ENCODE results near the gene DENND2C.

The DENND2C gene

GRCh38 chr1:114707604-114708003 lies 37.8 kb upstream of the DENND2C start:
- no peak overlapping the region for H3K27ac ChIP-seq

GRCh38 chr1:114703242-114703641 lies 33.4 kb upstream of the DENND2C start:
- no peak overlapping the region for H3K27ac ChIP-seq
- TF ChIP-seq ZFX (IDR thresholded peaks at IDR 0.05) (no peak), CTCF (conservative IDR thresholded peaks at IDR 0.05) (no peak)

More at GRCh38 chr1:114707604-114708003, 37.8 kb upstream of the DENND2C start:
- TF ChIP-seq ZFX (IDR thresholded peaks at IDR 0.05) (no peak), CTCF (conservative IDR thresholded peaks at IDR 0.05) (no peak)

GRCh38 chr1:114702737-114703136 lies 32.9 kb upstream of the DENND2C start:
- TF ChIP-seq ZFX (IDR thresholded peaks at IDR 0.05) (no peak), CTCF (conservative IDR thresholded peaks at IDR 0.05) (no peak)

GRCh38 chr1:114701931-114702330 lies 32.1 kb upstream of the DENND2C start:
- TF ChIP-seq CTCF (conservative IDR thresholded peaks at IDR 0.05) (no peak), ZFX (IDR thresholded peaks at IDR 0.05) (no peak)
- no peak overlapping the region for H3K27ac ChIP-seq

More at GRCh38 chr1:114702737-114703136, 32.9 kb upstream of the DENND2C start:
- H3K27ac ChIP-seq, result no peak overlapping the region

- TF ChIP-seq CTCF (conservative IDR thresholded peaks at IDR 0.05) (no peak), ZFX (IDR thresholded peaks at IDR 0.05) (no peak)
- no peak overlapping the region for H3K27ac ChIP-seq
Measured at GRCh38 chr1:114700036-114700600, 30.3 kb upstream of the DENND2C start.

GRCh38 chr1:114696810-114697209 lies 27.0 kb upstream of the DENND2C start:
- no peak overlapping the region for H3K27ac ChIP-seq
- TF ChIP-seq ZFX (IDR thresholded peaks at IDR 0.05) (no peak), CTCF (conservative IDR thresholded peaks at IDR 0.05) (no peak)

- no peak for TF ChIP-seq ZFX (IDR thresholded peaks at IDR 0.05)
- no peak for TF ChIP-seq CTCF (conservative IDR thresholded peaks at IDR 0.05)
- H3K27ac ChIP-seq, result no peak within 1 kb of the TSS
Measured at GRCh38 chr1:114695430-114696058, 25.7 kb upstream of the DENND2C start, which contains the start of gene AMPD1. Gene AMPD1, minus strand, starts transcription at chr1:114695546. Its CDS starts 75 bp downstream, at chr1:114695471.

All from C4-2B (cell line).